T-helper 9 cell (primary cell): ENCODE results near the gene CHRM1.

Experiments used
- DNase-seq: peaks from one replicate; pipeline ENCODE4 v3.0.0-alpha.2; 2020

Gene CHRM1

DNA sequence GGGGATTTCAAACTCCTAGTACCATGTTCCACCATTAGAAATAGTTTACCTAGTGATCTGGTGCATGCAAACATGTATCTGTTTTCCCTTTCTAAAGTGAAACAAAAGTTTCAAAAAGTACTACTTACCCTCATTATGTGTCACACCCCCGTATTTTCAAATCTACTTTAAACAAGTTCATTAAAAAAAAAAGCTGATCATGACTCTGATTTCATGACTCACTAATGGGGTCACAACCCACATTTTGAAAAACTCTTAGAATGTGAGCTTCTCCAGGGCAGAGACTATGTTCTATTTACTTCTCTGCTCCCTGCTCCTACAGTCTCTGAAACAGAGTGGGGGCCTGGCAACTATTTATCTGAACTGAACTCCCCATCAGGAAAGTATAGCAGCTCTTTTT, 18.2 kb downstream of the CHRM1 start:
- no peak for DNase-seq

GRCh38 chr11:62898027-62898426, 23.1 kb downstream of the CHRM1 start:
- no peak for DNase-seq

DNA sequence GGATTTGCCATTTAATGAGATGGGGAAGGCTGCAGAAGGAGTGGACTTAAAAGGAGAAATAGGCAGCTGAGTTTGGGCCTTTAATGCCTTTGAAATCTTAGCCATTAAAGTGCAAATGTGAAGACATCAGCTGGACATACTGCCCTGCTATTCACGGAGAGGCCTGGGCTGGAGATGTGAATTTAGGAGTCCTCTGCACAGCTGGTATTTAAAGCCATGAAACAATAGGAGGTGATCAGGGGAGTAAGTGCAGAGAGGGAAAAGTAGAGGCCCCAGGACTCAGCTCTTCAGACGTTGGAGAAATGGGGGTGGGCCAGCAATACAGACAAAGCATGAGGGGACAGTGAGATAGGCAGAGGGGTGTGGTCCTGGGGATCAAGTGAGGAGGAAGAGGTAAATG, 23.9 kb downstream of the CHRM1 start:
- DNase-seq: no peak

- DNase-seq: no peak
Measured at GRCh38 chr11:62896049-62896448, 25.1 kb downstream of the CHRM1 start.

DNA sequence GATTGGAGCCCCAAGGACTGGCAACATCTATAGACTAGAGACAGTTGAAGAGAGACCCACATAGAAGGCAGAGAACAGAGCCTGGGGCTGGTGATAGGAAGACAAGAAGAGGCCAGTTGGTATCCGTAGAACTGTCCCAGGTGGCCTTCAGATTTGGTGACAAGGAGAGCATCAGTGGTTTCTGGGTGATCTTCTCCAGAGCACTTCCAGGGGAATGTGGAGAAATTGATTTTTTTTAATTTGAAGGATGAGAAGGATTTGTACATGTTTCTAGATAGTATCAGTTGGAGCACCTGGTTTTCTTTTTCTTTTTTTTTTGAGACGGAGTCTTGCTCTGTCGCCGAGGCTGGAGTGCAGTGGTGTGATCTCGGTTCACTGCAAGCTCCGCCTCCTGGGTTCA, 25.7 kb downstream of the CHRM1 start:
- no peak for DNase-seq

GRCh38 chr11:62892077-62892922, 28.9 kb downstream of the CHRM1 start:
- no peak for DNase-seq

DNA sequence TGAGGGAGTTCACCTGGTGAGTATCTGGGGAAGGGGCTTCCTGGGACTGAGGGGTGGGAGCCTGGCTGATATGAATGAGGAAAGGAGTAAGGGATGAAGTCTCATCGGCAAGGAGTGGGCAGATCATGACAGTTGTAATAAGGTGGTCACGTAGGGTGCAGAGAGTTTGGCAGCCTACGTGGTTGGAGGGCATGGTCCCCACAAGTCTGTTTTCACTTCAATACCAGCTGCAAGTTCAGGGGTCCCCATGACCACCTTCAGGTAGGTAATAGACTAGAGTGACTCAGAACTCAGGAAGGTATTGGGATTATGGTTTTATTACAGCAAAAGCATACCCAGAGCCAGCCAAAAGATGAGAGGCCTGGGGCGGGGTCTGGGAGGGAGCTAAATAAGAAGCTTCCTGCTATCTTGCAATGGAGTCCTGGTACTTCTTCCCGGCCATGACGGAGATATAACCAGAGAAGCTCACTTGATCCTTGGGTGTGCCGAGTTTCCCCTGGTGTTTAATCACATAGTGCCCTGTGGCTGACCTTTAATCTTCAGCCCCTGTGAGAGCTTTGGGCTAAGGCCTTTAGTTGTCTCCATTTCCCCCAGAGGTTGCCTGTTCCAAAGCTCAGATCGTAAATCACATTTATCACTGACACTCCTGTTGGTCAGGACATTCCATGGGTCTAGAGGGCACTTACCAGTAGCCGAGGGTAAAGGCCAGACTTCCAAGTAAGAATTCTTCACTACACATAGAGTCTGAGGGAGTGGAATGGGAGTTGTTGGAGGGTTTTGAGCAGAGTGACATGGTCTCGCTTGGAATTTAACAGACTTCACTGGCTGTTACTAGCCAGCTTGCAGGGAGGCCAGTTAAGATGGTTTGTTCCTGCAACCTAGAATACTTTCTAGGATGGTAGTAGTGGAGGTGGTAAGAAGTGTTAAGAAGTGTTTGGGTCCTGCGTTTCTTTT, 31.4 kb downstream of the CHRM1 start:
- no peak for DNase-seq

DNA sequence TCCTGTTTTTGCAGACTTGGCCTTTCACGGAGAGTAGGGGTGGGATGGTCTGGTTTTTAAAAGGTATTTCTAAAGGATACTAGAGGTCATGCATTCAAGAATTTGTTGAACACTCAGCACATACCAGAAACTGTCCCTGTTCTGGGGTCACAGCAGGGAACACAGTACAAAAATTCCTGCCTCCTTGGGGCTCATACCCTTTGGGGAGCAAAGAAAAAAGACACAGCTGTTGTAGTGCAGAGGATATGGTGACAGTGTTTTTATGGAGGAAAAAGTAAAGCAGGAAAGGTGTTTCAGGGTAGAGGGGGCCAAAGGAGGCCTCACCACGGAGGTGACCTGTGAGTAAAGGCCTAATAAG, 32.1 kb downstream of the CHRM1 start:
- no peak for DNase-seq

DNA sequence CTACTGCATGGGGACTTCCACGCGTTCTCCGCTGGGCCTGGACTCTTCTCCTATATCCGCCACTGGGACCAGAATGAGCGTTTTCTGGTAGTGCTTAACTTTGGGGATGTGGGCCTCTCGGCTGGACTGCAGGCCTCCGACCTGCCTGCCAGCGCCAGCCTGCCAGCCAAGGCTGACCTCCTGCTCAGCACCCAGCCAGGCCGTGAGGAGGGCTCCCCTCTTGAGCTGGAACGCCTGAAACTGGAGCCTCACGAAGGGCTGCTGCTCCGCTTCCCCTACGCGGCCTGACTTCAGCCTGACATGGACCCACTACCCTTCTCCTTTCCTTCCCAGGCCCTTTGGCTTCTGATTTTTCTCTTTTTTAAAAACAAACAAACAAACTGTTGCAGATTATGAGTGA, 32.8 kb downstream of the CHRM1 start:
- no peak for DNase-seq

GRCh38 chr11:62885137-62885750, 35.9 kb downstream of the CHRM1 start:
- DNase-seq: no peak

DNA sequence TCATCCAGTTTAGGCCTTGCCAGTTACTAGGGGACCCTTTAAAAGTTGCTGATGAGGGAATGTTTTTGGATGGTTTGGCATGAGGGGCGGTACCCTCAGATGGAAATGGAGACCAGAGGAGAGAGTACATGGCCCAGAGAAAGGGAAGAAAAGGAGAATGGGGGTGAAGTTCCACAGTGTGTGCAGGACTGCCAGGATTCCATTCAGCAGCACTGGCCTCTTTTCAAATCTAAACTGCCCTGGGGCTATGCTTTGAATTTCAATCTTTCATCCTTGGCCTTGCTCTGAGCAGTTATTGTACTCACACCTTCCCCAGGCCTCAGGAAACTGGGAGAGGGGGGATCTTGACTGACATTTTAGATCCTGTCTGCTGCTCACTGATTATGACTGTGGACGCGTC, 37.5 kb downstream of the CHRM1 start:
- no peak for DNase-seq

DNA sequence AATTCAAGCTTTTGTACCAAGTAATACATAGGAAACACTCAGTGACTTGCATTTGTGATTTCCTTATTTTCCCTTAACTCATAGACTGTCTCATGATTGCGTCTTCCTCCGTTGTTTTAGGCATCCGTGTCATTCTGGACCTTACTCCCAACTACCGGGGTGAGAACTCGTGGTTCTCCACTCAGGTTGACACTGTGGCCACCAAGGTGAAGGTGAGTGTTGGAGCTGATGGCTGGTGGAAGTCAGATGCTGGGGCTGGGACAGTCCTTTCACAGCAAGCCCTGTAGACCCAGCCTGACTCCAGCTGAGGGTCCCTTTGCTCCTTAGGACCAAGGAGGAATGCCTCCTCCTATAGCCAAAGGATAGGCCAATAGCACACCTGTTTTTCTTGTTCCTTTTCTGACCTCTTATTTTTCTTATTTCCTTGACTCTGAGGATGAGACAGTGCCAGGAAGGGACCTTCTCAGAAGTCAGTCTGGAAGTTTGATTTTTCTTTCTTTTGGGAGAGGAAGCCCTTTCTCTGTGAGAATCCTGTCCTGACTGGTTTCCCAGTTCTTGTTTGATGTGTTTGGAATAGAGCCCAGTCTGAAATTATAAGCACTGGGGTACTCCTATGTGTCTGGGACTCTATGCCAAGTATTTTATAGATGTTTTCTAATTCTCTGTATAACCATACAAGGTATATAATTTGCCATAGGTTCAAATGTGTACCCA, 38.2 kb downstream of the CHRM1 start:
- DNase-seq: no peak

- DNase-seq: no peak
Measured at GRCh38 chr11:62882431-62882749, 38.8 kb downstream of the CHRM1 start.

DNA sequence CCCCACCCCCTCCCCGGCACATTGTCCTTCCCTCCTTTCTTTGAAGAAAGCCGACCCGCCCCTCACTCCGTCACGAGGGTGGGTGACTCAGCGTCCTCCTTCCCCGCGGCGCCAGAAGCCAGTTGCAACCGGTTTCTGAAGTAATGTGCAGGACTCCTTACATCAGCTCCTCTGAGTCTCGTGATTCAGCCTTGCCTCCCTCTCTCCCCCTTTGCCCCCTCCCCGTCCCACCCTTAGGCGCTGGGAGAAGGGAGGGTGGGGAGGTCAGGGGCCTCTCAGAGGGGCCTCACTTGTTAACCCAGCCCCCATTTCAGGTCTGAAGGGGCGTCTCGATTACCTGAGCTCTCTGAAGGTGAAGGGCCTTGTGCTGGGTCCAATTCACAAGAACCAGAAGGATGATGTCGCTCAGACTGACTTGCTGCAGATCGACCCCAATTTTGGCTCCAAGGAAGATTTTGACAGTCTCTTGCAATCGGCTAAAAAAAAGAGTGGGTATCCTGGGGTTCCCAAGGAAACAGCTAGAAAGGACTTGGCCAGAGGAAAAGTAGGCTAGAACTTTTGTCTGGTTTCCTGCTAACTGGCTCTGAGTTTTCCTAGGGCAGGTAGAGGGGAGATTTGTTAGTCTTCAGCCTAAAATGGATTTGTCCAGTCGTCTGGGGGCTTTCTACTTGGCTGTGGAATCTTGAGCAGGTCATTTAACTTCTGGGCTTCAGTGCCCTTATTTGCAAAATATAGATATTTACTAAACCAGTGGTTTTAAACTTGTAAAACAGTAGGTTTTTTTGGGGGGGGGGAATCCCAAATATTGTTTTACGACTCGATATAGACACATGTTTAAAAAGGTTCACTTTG, 39.4 kb downstream of the CHRM1 start:
- peak; percentile 91 for DNase-seq

- peak; percentile 77 for DNase-seq
Measured at GRCh38 chr11:62880803-62881578, 40.2 kb downstream of the CHRM1 start, which contains the start of gene SLC3A2. Gene SLC3A2, plus strand, starts transcription at chr11:62880896. Its CDS starts 128 bp downstream, at chr11:62881024.

DNA sequence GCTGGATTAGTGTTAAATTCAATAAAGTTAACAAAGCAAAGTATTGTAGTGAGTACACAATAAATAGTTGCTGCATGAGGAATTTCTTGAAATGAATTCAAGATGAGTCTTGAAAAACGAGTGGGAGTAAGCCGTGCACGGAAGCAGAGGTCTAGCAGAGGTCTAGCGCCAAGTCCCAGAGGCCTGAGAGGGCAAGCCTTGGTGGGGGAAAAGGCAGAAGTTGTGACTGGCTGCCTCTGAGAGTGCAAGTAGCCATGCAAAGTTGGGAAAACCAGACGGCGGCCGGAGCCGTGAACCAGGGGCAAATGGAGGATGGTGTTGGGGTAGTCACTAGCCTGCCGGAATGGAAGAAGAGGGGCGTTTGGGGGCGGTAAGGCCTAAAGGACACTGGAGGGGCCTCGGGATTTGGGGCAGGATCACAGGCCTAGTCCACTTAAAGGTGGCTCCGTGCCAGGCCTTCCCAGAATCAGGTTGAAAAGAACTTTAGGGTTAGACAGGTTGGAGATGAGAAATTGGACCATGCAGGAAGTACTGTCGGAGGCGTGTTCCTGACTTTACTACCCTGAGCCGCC, 40.8 kb downstream of the CHRM1 start:
- DNase-seq: no peak

DNA sequence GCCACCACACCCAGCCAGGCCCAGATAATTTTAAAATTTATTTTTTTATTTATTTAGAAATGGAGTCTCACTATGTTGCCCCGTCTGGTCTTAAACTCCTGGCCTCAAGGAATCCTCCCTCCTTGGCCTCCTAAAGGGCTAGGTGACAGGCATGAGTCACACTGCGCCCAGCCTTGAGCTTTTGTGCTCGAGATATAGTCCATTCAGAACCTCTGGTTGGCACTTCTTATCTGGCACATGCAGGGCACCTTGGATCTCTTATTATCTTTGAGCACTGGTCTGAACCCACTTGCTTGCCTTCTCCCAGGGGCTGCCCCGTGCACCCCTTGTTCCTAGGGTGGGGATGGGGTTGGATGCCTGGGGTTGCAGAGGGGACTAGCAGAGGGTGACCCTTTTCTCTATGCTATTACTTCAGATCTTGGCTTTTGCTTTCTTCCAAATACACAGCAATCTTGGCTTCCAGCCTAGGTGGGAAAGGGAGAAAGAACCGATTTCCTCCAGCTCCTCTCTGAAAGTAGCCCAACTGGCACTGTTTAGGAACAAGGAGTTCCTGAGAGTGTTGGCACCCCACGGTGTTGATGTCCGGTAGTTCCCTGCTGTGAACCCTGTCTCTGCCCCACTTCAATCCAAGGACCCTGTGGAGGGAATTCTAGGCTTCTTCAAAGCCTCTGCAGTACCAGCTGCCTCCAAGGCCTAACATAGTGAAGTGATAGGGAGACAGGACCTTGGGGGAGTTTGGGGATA, 41.8 kb downstream of the CHRM1 start:
- DNase-seq: no peak

- DNase-seq: no peak
Measured at GRCh38 chr11:62876712-62877111, 44.5 kb downstream of the CHRM1 start.

- no peak for DNase-seq
Measured at GRCh38 chr11:62875698-62876478, 45.3 kb downstream of the CHRM1 start.
